Lower leg skin (tissue), 3 donors: ENCODE results near the gene DNAJB4.

Experiments
- POLR2A ChIP-seq, 2 donors: fragments of 450-650 bp; IDR thresholded peaks; one replicate each; pipeline ENCODE4 v1.6.1; 2016 to 2017; ENCODE audit warnings: antibody characterized with exemption in 2 of 2, mild to moderate bottlenecking in 1 of 2, moderate library complexity in 1 of 2
- TF ChIP-seq, protein P1 (sequence below), 3 donors: fragments of 450-650 bp; IDR thresholded peaks; one replicate each; pipeline ENCODE4 v1.5.1; 2016; ENCODE audit warnings: antibody characterized with exemption in 3 of 3, mild to moderate bottlenecking in 3 of 3, moderate library complexity in 2 of 3

DNA sequence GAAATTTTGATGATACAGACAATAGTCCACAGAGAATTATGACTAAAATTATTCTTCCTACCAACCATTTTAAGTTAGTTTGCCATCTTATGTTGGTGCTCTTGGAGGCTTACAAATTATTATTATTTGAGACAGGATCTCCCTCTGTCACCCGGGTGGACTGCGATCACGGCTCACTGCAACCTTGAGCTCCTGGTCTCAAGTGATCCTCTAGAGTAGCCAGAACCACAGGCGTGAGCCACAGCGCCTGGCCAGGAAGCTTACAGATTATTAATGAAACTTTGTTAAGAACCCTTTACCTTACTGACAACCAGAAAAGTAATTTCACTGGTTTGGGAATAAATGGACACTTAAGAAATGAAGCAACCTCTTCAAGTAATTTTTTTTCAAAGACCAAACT lies 8.0 kb upstream of the DNAJB4 start:
- TF ChIP-seq, protein P1, sequence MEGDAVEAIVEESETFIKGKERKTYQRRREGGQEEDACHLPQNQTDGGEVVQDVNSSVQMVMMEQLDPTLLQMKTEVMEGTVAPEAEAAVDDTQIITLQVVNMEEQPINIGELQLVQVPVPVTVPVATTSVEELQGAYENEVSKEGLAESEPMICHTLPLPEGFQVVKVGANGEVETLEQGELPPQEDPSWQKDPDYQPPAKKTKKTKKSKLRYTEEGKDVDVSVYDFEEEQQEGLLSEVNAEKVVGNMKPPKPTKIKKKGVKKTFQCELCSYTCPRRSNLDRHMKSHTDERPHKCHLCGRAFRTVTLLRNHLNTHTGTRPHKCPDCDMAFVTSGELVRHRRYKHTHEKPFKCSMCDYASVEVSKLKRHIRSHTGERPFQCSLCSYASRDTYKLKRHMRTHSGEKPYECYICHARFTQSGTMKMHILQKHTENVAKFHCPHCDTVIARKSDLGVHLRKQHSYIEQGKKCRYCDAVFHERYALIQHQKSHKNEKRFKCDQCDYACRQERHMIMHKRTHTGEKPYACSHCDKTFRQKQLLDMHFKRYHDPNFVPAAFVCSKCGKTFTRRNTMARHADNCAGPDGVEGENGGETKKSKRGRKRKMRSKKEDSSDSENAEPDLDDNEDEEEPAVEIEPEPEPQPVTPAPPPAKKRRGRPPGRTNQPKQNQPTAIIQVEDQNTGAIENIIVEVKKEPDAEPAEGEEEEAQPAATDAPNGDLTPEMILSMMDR (IDR thresholded peaks at IDR 0.05): no peak
- TF ChIP-seq POLR2A (IDR thresholded peaks at IDR 0.05): no peak
